Brain microvascular endothelial cell (primary cell): ENCODE measurements around the gene FBXO10.
"Not testable (repeated sequence)": the region's sequence is repeated elsewhere in the genome, so short reads cannot be mapped to it uniquely, and the experiment has no call there.

Experiments
- DNase-seq: peaks from one replicate; pipeline ENCODE4 v3.0.0-alpha.2; 2020
- H3K27ac ChIP-seq: fragments of 250-450 bp; sonication (Bioruptor Pico); 2 replicates; pipeline ENCODE4 v1.5.1; 2020; ENCODE audit warnings: mild to moderate bottlenecking, moderate library complexity
- H3K27me3 ChIP-seq: fragments of 250-450 bp; sonication (Bioruptor Pico); replicated peaks from 2 replicates; pipeline ENCODE4 v1.5.1; 2020; ENCODE audit warnings: mild to moderate bottlenecking
- H3K36me3 ChIP-seq: fragments of 250-450 bp; sonication (Bioruptor Pico); replicated peaks from 2 replicates; pipeline ENCODE4 v1.5.1; 2020; ENCODE audit warnings: mild to moderate bottlenecking
- H3K4me3 ChIP-seq: 2 replicates; pipeline ENCODE4 v1.5.1; 2011; ENCODE audit warnings: low read depth, mild to moderate bottlenecking, control low read depth, low read length, moderate library complexity
- in situ Hi-C: cut with HindIII; loops from 2 replicates; pipeline ENCODE4 v1.10.0; 2017; ENCODE audit warnings: low sequenced_read_pairs, low pct_ligation_motif_present
- TF ChIP-seq, protein P1 (sequence below): IDR thresholded peaks from 2 replicates; pipeline ENCODE4 v1.5.1; 2011; ENCODE audit warnings: low read depth, mild to moderate bottlenecking, moderate library complexity, low read length, control low read depth, inconsistent platforms; ENCODE audit errors: missing control alignments

The FBXO10 gene

GRCh38 chr9:37476930-37477329, 99.2 kb downstream of the FBXO10 start:
- Histone ChIP-seq H3K36me3 (no peaks in the 10 kb centered on the region), H3K27ac (no peak overlapping the region), H3K4me3 (no peak overlapping the region), H3K27me3 (no peaks in the 10 kb centered on the region)
- TF ChIP-seq, protein P1, sequence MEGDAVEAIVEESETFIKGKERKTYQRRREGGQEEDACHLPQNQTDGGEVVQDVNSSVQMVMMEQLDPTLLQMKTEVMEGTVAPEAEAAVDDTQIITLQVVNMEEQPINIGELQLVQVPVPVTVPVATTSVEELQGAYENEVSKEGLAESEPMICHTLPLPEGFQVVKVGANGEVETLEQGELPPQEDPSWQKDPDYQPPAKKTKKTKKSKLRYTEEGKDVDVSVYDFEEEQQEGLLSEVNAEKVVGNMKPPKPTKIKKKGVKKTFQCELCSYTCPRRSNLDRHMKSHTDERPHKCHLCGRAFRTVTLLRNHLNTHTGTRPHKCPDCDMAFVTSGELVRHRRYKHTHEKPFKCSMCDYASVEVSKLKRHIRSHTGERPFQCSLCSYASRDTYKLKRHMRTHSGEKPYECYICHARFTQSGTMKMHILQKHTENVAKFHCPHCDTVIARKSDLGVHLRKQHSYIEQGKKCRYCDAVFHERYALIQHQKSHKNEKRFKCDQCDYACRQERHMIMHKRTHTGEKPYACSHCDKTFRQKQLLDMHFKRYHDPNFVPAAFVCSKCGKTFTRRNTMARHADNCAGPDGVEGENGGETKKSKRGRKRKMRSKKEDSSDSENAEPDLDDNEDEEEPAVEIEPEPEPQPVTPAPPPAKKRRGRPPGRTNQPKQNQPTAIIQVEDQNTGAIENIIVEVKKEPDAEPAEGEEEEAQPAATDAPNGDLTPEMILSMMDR: no peak
- in situ Hi-C loops: loop anchor here (25.0 kb wide), 1 partner anchor 110 kb away; the partner anchor contains the start of genes FBXO10 and TOMM5
- DNase-seq: no peak

DNA sequence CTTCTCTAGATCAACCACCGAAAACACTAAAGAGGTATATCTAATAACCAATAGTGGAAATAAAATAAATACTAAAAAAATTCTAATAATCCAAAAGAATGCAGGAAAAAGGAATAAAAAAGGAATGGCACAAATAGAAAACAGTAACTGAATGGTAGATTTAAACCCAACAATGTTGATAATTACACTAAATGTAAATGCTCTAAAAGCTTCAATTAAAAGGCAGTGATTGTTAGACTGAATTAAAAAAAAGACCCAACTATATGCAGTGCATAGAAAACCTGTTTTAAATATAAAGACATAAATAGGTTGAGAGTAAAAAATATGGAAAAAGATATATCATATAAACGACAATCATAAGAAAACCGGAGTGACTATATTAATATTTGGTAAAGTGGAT, 101.7 kb downstream of the FBXO10 start:
- no peak for DNase-seq
- TF ChIP-seq, protein P1: no peak
- Histone ChIP-seq H3K36me3 (no peaks in the 10 kb centered on the region), H3K27me3 (no peaks in the 10 kb centered on the region), H3K4me3 (no peak overlapping the region), H3K27ac (no peak overlapping the region)
- in situ Hi-C loops: no loop called here

GRCh38 chr9:37473982-37474381, 102.2 kb downstream of the FBXO10 start:
- H3K27me3 ChIP-seq, H3K4me3 ChIP-seq, in situ Hi-C loops, H3K27ac ChIP-seq, DNase-seq, H3K36me3 ChIP-seq: not testable (repeated sequence)

- in situ Hi-C loops: no loop called here
- peak overlapping the region; percentile 46 for H3K4me3 ChIP-seq
- H3K36me3 ChIP-seq: no peaks in the 10 kb centered on the region
- TF ChIP-seq, protein P1: no peak
- peak; percentile 77 for DNase-seq
- no peaks in the 10 kb centered on the region for H3K27me3 ChIP-seq
- H3K27ac ChIP-seq: peak overlapping the region; percentile 67
Observed at GRCh38 chr9:37471942-37472684, 104.1 kb downstream of the FBXO10 start.

- Histone ChIP-seq H3K27me3 (no peaks in the 10 kb centered on the region), H3K4me3 (no peak overlapping the region), H3K36me3 (no peaks in the 10 kb centered on the region), H3K27ac (no peak overlapping the region)
- no peak for DNase-seq
- TF ChIP-seq, protein P1: no peak
- in situ Hi-C loops: no loop called here
Observed at GRCh38 chr9:37468620-37469019, 107.6 kb downstream of the FBXO10 start.

- H3K4me3 ChIP-seq, DNase-seq, H3K27ac ChIP-seq, H3K27me3 ChIP-seq, H3K36me3 ChIP-seq, in situ Hi-C loops: not testable (repeated sequence)
Observed at GRCh38 chr9:37467530-37467929, 108.7 kb downstream of the FBXO10 start.
